ENCODE results near the gene METTL22.
"Not testable (repeated sequence)": the region's sequence is repeated elsewhere in the genome, so short reads cannot be mapped to it uniquely, and the experiment has no call there.

Gene METTL22

GRCh38 chr16:8639694-8640093, 18.2 kb downstream of the METTL22 start:
- Mint-ChIP-seq H3K4me3 (no peak overlapping the region), H3K4me1 (ENCODE audit: low read depth) (peaks cover 5% of the 10 kb centered on the region), H3K9me3 (no peaks in the 10 kb centered on the region), H3K27me3 (no peaks in the 10 kb centered on the region), H3K36me3 (ENCODE audit: low read depth) (peaks cover 74% of the 10 kb centered on the region), H3K27ac (no peak overlapping the region)

DNA sequence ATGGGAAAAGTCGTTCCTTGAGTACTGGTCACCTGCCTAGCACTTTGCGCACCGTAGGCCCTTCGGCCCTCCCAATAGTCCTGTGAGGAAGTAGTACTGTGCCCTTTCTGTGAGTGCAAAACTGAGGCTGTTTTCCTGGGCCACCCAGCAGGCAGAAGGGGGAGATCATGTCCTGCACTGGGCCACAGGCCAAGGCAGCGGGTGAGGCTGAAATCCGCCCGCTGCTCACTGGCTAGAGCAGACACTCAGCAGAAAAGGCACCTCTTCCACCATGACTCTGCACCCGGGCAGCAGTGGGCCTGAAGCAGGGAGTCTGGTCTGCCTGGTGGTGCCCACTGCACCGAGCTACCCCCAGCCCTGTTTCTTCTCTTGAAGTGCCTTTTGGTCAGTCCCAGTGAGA, 20.2 kb downstream of the METTL22 start:
- H3K4me1 Mint-ChIP-seq (ENCODE audit: low read depth) = peaks cover 10% of the 10 kb centered on the region
- no peak overlapping the region for H3K27ac Mint-ChIP-seq
- H3K9me3 Mint-ChIP-seq = no peaks in the 10 kb centered on the region
- H3K4me3 Mint-ChIP-seq = no peak overlapping the region
- no peaks in the 10 kb centered on the region for H3K27me3 Mint-ChIP-seq
- H3K36me3 Mint-ChIP-seq (ENCODE audit: low read depth) = peaks cover 77% of the 10 kb centered on the region

GRCh38 chr16:8642146-8642545, 20.6 kb downstream of the METTL22 start:
- no peak overlapping the region for H3K27ac Mint-ChIP-seq
- H3K4me1 Mint-ChIP-seq (ENCODE audit: low read depth) = peaks cover 10% of the 10 kb centered on the region
- H3K9me3 Mint-ChIP-seq = no peaks in the 10 kb centered on the region
- H3K4me3 Mint-ChIP-seq = no peak overlapping the region
- no peaks in the 10 kb centered on the region for H3K27me3 Mint-ChIP-seq
- H3K36me3 Mint-ChIP-seq (ENCODE audit: low read depth) = peaks cover 79% of the 10 kb centered on the region

- no peaks in the 10 kb centered on the region for H3K9me3 Mint-ChIP-seq
- no peak overlapping the region for H3K4me3 Mint-ChIP-seq
- no peaks in the 10 kb centered on the region for H3K27me3 Mint-ChIP-seq
- peak overlapping the region; percentile 54 for H3K27ac Mint-ChIP-seq
- peaks cover 10% of the 10 kb centered on the region for H3K4me1 Mint-ChIP-seq (ENCODE audit: low read depth)
- H3K36me3 Mint-ChIP-seq (ENCODE audit: low read depth) = peaks cover 75% of the 10 kb centered on the region
These were observed 23.0 kb downstream of the METTL22 start for GRCh38 chr16:8644211-8645140.

DNA sequence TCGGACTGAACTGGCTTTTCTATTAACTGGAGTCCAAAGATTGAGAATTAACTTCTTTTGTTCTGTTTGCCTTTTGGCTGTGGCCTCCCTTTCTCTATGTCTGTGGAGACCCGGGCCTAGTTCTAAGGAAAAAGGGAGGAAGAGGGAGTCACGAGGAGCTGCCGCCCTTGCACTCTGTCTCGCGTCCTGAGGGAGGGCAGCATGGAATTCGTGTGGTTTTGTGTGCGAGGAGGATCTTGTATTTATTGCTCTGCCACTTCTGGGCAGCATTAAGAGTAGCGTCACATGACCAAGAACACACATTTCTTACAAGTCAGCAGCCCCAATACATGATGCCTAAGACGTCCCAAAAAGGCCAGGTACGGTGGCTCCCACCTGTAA, 23.6 kb downstream of the METTL22 start:
- no peaks in the 10 kb centered on the region for H3K27me3 Mint-ChIP-seq
- peak overlapping the region; percentile 54 for H3K27ac Mint-ChIP-seq
- peaks cover 69% of the 10 kb centered on the region for H3K36me3 Mint-ChIP-seq (ENCODE audit: low read depth)
- peaks cover 10% of the 10 kb centered on the region for H3K4me1 Mint-ChIP-seq (ENCODE audit: low read depth)
- no peak overlapping the region for H3K4me3 Mint-ChIP-seq
- H3K9me3 Mint-ChIP-seq = no peaks in the 10 kb centered on the region

- Mint-ChIP-seq H3K27ac (peak overlapping the region; percentile 7), H3K27me3 (no peaks in the 10 kb centered on the region), H3K4me1 (ENCODE audit: low read depth) (peaks cover 10% of the 10 kb centered on the region), H3K36me3 (ENCODE audit: low read depth) (peaks cover 67% of the 10 kb centered on the region), H3K4me3 (no peak overlapping the region), H3K9me3 (no peaks in the 10 kb centered on the region)
These were observed 24.3 kb downstream of the METTL22 start for GRCh38 chr16:8645831-8646230.

GRCh38 chr16:8646326-8647053, 25.0 kb downstream of the METTL22 start:
- no peak overlapping the region for H3K27ac Mint-ChIP-seq
- H3K36me3 Mint-ChIP-seq (ENCODE audit: low read depth) = peaks cover 61% of the 10 kb centered on the region
- H3K4me1 Mint-ChIP-seq (ENCODE audit: low read depth) = peaks cover 10% of the 10 kb centered on the region
- no peaks in the 10 kb centered on the region for H3K9me3 Mint-ChIP-seq
- H3K4me3 Mint-ChIP-seq = no peak overlapping the region
- no peaks in the 10 kb centered on the region for H3K27me3 Mint-ChIP-seq

GRCh38 chr16:8647721-8648318, 26.3 kb downstream of the METTL22 start:
- Mint-ChIP-seq H3K9me3 (no peaks in the 10 kb centered on the region), H3K27ac (no peak overlapping the region), H3K4me3 (no peak overlapping the region), H3K27me3 (no peaks in the 10 kb centered on the region), H3K36me3 (ENCODE audit: low read depth) (peaks cover 48% of the 10 kb centered on the region), H3K4me1 (ENCODE audit: low read depth) (peaks cover 10% of the 10 kb centered on the region)

DNA sequence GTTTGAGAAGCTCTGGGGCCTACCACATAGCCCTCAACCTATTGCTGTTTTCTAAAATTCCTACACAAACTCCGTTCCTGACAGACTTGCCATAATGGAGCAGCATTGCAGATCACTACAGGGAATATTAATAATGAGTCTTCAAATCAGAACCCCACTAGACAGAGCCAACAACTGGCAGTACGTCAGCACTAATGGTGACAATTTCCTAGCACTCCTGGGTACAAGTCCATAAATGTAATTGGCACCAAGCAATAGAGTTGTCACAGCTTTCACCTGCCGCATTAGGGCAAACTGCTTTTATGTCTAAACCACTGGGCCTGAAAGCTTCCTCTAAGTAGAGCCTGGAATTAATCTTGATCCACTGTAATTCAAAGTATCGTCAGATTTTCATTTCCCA, 27.4 kb downstream of the METTL22 start:
- H3K36me3 Mint-ChIP-seq (ENCODE audit: low read depth) = peaks cover 37% of the 10 kb centered on the region
- H3K4me1 Mint-ChIP-seq (ENCODE audit: low read depth) = peaks cover 10% of the 10 kb centered on the region
- H3K27me3 Mint-ChIP-seq = no peaks in the 10 kb centered on the region
- H3K4me3 Mint-ChIP-seq = no peak overlapping the region
- no peaks in the 10 kb centered on the region for H3K9me3 Mint-ChIP-seq
- no peak overlapping the region for H3K27ac Mint-ChIP-seq

DNA sequence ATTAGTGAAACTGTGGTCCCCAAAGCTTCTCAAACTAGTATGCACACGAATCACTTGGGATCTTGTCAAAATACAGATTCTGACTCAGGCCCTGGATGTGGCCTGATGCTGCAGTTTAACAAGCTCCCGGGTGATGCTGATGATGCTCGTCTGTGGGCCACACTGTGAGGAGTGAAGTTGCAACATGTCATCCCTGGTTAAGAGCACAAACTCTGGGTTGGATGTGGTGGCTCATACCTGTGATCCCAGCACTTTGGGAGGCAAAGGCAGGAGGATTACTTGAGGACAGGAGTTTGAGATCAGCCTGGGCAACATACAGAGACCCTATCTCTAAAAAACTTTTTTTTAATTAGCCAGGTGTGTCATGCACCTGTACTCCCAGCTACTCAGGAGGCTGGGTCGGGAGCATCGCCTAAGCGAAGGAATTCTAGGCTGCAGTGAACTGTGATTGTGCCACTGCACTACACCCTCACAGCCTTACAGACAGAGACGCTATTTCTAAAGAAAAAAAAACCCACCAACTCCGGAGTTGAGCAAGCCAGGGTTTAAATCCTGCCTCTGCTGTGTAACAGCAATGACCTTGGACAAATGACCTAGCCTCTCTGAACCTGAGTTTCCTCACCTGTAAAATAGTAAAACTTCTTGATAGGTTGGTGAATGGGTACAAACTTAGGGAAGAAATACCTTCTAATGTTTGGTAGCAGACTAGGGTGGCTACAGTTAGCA, 28.5 kb downstream of the METTL22 start:
- H3K4me3 Mint-ChIP-seq = no peak overlapping the region
- H3K9me3 Mint-ChIP-seq = no peaks in the 10 kb centered on the region
- no peaks in the 10 kb centered on the region for H3K27me3 Mint-ChIP-seq
- H3K27ac Mint-ChIP-seq = no peak overlapping the region
- H3K36me3 Mint-ChIP-seq (ENCODE audit: low read depth) = peaks cover 26% of the 10 kb centered on the region
- peaks cover 7% of the 10 kb centered on the region for H3K4me1 Mint-ChIP-seq (ENCODE audit: low read depth)

- H3K9me3 Mint-ChIP-seq, H3K27ac Mint-ChIP-seq, H3K4me3 Mint-ChIP-seq, H3K27me3 Mint-ChIP-seq: not testable (repeated sequence)
- peaks cover 20% of the 10 kb centered on the region for H3K4me1 Mint-ChIP-seq (ENCODE audit: low read depth)
- H3K36me3 Mint-ChIP-seq (ENCODE audit: low read depth) = peaks cover 11% of the 10 kb centered on the region
These were observed 30.5 kb downstream of the METTL22 start for GRCh38 chr16:8651958-8652357.

GRCh38 chr16:8655184-8655717, 33.8 kb downstream of the METTL22 start:
- H3K27me3 Mint-ChIP-seq = no peaks in the 10 kb centered on the region
- H3K9me3 Mint-ChIP-seq = no peaks in the 10 kb centered on the region
- H3K4me3 Mint-ChIP-seq = no peak overlapping the region
- peaks cover 20% of the 10 kb centered on the region for H3K4me1 Mint-ChIP-seq (ENCODE audit: low read depth)
- H3K36me3 Mint-ChIP-seq (ENCODE audit: low read depth) = no peaks in the 10 kb centered on the region
- H3K27ac Mint-ChIP-seq = peak overlapping the region; percentile 41

DNA sequence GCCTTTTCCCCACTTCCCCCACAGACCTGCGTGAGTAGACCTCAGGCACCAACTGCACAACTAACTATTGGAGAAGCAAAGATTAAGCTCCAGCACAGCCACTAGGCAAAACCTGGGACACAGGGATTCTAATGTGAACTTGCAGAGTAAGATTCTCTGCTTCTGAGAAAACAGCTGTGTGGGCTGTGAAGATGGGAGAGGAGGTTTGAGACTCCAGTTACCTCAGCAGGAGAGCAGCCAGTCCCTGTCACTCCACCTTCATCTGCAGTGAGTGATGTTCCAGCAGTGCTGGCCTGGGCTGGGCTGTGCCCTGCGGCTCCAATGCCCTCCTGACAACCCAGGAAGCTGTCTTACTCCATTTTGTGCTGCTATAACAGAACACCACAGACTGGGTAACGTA, 34.9 kb downstream of the METTL22 start:
- H3K27ac Mint-ChIP-seq = no peak overlapping the region
- H3K9me3 Mint-ChIP-seq = no peaks in the 10 kb centered on the region
- no peak overlapping the region for H3K4me3 Mint-ChIP-seq
- no peaks in the 10 kb centered on the region for H3K27me3 Mint-ChIP-seq
- H3K36me3 Mint-ChIP-seq (ENCODE audit: low read depth) = no peaks in the 10 kb centered on the region
- H3K4me1 Mint-ChIP-seq (ENCODE audit: low read depth) = peaks cover 20% of the 10 kb centered on the region

DNA sequence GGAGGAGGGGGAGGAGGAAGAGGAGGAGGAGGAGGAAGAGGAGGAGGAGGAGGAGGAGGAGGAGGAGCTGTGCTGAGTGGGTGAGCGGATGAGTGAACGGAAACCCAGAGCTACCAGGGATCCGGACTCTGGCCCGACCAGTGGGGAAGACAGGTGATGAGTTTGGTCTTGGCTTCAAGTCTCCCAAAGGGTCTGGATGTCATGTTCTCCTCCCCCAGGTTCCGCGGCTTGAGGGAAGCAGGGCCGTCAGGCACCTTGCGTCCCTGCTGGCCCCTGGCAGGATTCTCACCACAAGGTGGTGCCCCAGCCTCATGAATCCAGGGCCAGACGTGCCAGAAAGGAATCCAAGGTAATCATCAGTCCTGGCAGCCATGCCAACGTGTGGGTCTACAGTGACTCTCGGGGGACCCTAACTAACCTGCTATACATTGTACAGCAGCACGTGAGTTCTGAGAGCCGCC, 39.4 kb downstream of the METTL22 start:
- Mint-ChIP-seq H3K9me3 (no peaks in the 10 kb centered on the region), H3K36me3 (ENCODE audit: low read depth) (peaks cover 5% of the 10 kb centered on the region), H3K27ac (no peak overlapping the region)

More for the DNA sequence above, 39.4 kb downstream of the METTL22 start:
- no peaks in the 10 kb centered on the region for H3K27me3 Mint-ChIP-seq
- H3K4me1 Mint-ChIP-seq (ENCODE audit: low read depth) = peaks cover 5% of the 10 kb centered on the region
- H3K4me3 Mint-ChIP-seq = no peak overlapping the region

Data from stimulated activated naive CD8-positive, alpha-beta T cell treated with anti-CD3 and anti-CD28 coated beads, Interleukin-15, Interleukin-2, amounts not matched to agents 100 ng/mL and 50 ng/mL, for 24 hours (primary cell).